Mesenchymal stem cell (in vitro differentiated cells and primary cell): ENCODE data around the gene LEFTY1.

Experiments used
- DNase-seq: peaks from one replicate; pipeline ENCODE4 v3.0.0-alpha.2; 2013
- H2AFZ ChIP-seq: one replicate; pipeline ENCODE4 v1.6.1; 2013; ENCODE audit warnings: low read depth, mild to moderate bottlenecking, control low read depth, inconsistent platforms, low read length, moderate library complexity
- H2AK5ac ChIP-seq: 2 replicates; pipeline ENCODE4 v1.6.1; 2013; ENCODE audit warnings: low read length, moderate library complexity, mild to moderate bottlenecking, inconsistent platforms; ENCODE audit not compliant: severe bottlenecking
- H2BK120ac ChIP-seq: one replicate; pipeline ENCODE4 v1.6.1; 2013; ENCODE audit warnings: low read depth, mild to moderate bottlenecking, inconsistent platforms, low read length, moderate library complexity
- H2BK12ac ChIP-seq, 2 experiments: one replicate each; pipeline ENCODE4 v1.6.1; 2013; ENCODE audit warnings: inconsistent platforms in 2 of 2, low read length in 2 of 2, mild to moderate bottlenecking in 2 of 2, moderate library complexity in 2 of 2, control low read depth in 1 of 2
- H2BK15ac ChIP-seq: one replicate; pipeline ENCODE4 v1.6.1; 2013; ENCODE audit warnings: mild to moderate bottlenecking, low read depth, inconsistent platforms; ENCODE audit not compliant: poor library complexity, severe bottlenecking
- H2BK5ac ChIP-seq: 2 replicates; pipeline ENCODE4 v1.6.1; 2013; ENCODE audit warnings: low read depth, mild to moderate bottlenecking, low read length, control low read depth, inconsistent platforms; ENCODE audit not compliant: poor library complexity, severe bottlenecking
- H3K14ac ChIP-seq, 2 experiments: one replicate each; pipeline ENCODE4 v1.6.1; 2013; ENCODE audit warnings: inconsistent platforms in 2 of 2, low read length in 2 of 2, control low read depth in 1 of 2, mild to moderate bottlenecking in 1 of 2, moderate library complexity in 1 of 2
- H3K18ac ChIP-seq, 2 experiments: one replicate each; pipeline ENCODE4 v1.6.1; 2013; ENCODE audit warnings: inconsistent platforms in 2 of 2, low read length in 2 of 2, control low read depth in 1 of 2, low read depth in 1 of 2, mild to moderate bottlenecking in 1 of 2
- H3K23ac ChIP-seq, 2 experiments: one replicate each; pipeline ENCODE4 v1.6.1; 2013; ENCODE audit warnings: inconsistent platforms in 2 of 2, low read length in 2 of 2, mild to moderate bottlenecking in 2 of 2, moderate library complexity in 2 of 2, control low read depth in 1 of 2
- H3K27ac ChIP-seq: 2 replicates; pipeline ENCODE4 v1.5.1; 2013; ENCODE audit warnings: mild to moderate bottlenecking, moderate library complexity, low read length, control low read depth, inconsistent platforms; ENCODE audit not compliant: poor library complexity, severe bottlenecking
- H3K27me3 ChIP-seq, 2 experiments: 2 replicates each; pipeline versions ENCODE4 v1.6.1 to v1.7.0; 2013; ENCODE audit warnings: low read length in 2 of 2, mild to moderate bottlenecking in 2 of 2, moderate library complexity in 2 of 2, control low read depth in 1 of 2, inconsistent platforms in 1 of 2; ENCODE audit not compliant: control insufficient read depth in 1 of 2, insufficient read depth in 1 of 2
- H3K36me3 ChIP-seq, 2 experiments: 2 replicates each; pipeline versions ENCODE4 v1.6.1 to v1.7.0; 2013; ENCODE audit warnings: low read length in 2 of 2, control low read depth in 1 of 2, inconsistent platforms in 1 of 2, low read depth in 1 of 2, mild to moderate bottlenecking in 1 of 2; ENCODE audit not compliant: insufficient read depth in 2 of 2, control insufficient read depth in 1 of 2
- H3K4ac ChIP-seq, 2 experiments: one replicate each; pipeline ENCODE4 v1.6.1; 2013; ENCODE audit warnings: inconsistent platforms in 2 of 2, low read length in 2 of 2, mild to moderate bottlenecking in 2 of 2, moderate library complexity in 2 of 2, control low read depth in 1 of 2, low read depth in 1 of 2
- H3K4me1 ChIP-seq: 2 replicates; pipeline ENCODE4 v1.6.1; 2013; ENCODE audit warnings: low read depth, low read length, control low read depth; ENCODE audit not compliant: control insufficient read depth, insufficient read depth
- H3K4me2 ChIP-seq: 2 replicates; pipeline ENCODE4 v1.6.1; 2013; ENCODE audit warnings: low read length, mild to moderate bottlenecking, inconsistent platforms; ENCODE audit not compliant: poor library complexity, severe bottlenecking
- H3K4me3 ChIP-seq, 2 experiments: 2 replicates each; pipeline versions ENCODE4 v1.5.1 to v1.7.0; 2013; ENCODE audit warnings: low read length in 2 of 2, mild to moderate bottlenecking in 2 of 2, control low read depth in 1 of 2, low read depth in 1 of 2; ENCODE audit not compliant: insufficient read depth in 1 of 2
- H3K79me1 ChIP-seq: replicated peaks from 2 replicates; pipeline ENCODE4 v1.6.1; 2013; ENCODE audit warnings: mild to moderate bottlenecking, control low read depth, low read length, inconsistent platforms; ENCODE audit not compliant: poor library complexity, severe bottlenecking
- H3K9ac ChIP-seq: 2 replicates; pipeline ENCODE4 v1.7.0; 2013; ENCODE audit warnings: mild to moderate bottlenecking, low read length, moderate library complexity
- H3K9me3 ChIP-seq: 2 replicates; pipeline ENCODE4 v1.7.0; 2013; ENCODE audit warnings: mild to moderate bottlenecking, low read length; ENCODE audit not compliant: control insufficient read depth
- H4K8ac ChIP-seq: one replicate; pipeline ENCODE4 v1.6.1; 2013; ENCODE audit warnings: inconsistent platforms, mild to moderate bottlenecking, low read length, moderate library complexity
- H4K91ac ChIP-seq: one replicate; pipeline ENCODE4 v1.6.1; 2013; ENCODE audit warnings: mild to moderate bottlenecking, low read length, inconsistent platforms
- WGBS: methylation state at CpG from one replicate; pipeline ENCODE4 v1.1.7; 2013; ENCODE audit warnings: mixed read lengths; 5-methylcytosine and 5-hydroxymethylcytosine counted together

The LEFTY1 gene

DNA sequence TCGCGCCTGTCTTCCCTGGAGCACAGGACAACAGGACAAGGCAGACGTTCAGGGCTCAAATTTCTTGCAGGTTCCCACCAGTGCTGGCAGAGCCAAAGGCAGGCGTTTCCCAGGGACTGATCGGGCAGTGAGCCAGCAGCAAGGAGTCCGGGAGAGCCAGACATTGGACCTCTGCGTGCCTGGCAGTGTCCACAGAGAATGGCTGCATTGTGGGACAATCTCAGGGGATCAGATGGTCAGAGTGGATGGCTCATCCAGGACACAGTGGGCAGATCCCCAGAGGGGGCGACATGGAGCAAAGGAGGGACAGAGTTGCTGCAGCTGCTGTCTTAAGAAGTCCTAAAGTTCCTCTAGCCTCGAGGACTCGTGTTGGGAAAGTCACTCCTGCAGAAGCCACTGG, 11.4 kb downstream of the LEFTY1 start:
- Histone ChIP-seq H2BK5ac (no peak overlapping the region), H3K9ac (peak overlapping the region; percentile 4), H2BK120ac (no peak overlapping the region), H4K8ac (no peak overlapping the region), H3K23ac (no peak overlapping the region), H3K79me1 (peaks cover 27% of the 10 kb centered on the region), H4K91ac (no peak overlapping the region), H3K14ac (no peak overlapping the region), H3K27me3 (no peaks in the 10 kb centered on the region), H3K36me3 (peaks cover 26 to 36% of the 10 kb centered on the region in 2 experiments), H3K27ac (no peak overlapping the region), H3K4ac (no peak overlapping the region), H3K18ac (no peak overlapping the region), H3K4me2 (no peak overlapping the region), H3K4me3 (no peak overlapping the region), H3K4me1 (peaks cover 20% of the 10 kb centered on the region), H2BK15ac (no peak overlapping the region), H2AFZ (no peak overlapping the region), H2AK5ac (no peak overlapping the region), H2BK12ac (no peak overlapping the region), H3K9me3 (no peaks in the 10 kb centered on the region)
- DNase-seq = peak; percentile 66
- WGBS = 74% methylated on average over 10 of the region's 10 CpGs

DNA sequence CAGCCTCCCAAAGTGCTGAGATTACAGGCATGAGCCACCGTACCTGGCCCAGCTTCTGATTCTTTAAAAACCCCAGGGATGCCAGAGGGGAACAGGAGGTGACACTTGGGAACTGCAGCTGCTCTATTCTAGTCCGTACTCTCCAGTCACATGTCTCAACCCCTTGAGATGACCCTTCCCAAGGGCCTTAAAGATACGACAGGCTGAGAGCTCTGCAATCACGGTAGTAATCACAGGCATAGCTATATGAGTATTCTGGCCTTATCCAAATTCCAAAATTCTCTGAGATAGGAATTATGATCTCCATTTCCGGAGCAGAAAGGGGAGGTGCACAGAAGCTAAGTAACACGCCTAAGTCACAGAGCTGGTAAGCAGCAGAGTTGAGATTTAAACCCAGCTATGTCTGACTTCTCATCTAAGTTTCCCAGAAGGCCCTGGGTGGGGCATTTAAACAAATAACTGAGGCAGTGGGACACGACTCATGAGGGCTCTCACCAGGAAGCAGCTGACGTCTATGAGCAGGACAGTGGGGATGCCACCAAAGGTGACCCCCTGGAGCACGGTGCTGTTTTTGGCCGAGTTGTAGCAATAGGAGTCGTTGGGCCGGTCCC, 11.9 kb downstream of the LEFTY1 start:
- DNase-seq = no peak
- Histone ChIP-seq H3K23ac (no peak overlapping the region), H3K27ac (no peak overlapping the region), H2BK12ac (no peak overlapping the region), H4K91ac (no peak overlapping the region), H2AK5ac (no peak overlapping the region), H2BK120ac (no peak overlapping the region), H3K79me1 (peaks cover 26% of the 10 kb centered on the region), H2AFZ (no peak overlapping the region), H3K9me3 (no peaks in the 10 kb centered on the region), H3K14ac (no peak overlapping the region), H2BK5ac (no peak overlapping the region), H3K36me3 (peaks cover 26 to 38% of the 10 kb centered on the region in 2 experiments), H3K27me3 (no peaks in the 10 kb centered on the region), H3K4me1 (peaks cover 20% of the 10 kb centered on the region), H3K4me2 (no peak overlapping the region), H2BK15ac (no peak overlapping the region), H3K4me3 (no peak overlapping the region), H3K4ac (no peak overlapping the region), H4K8ac (no peak overlapping the region), H3K9ac (no peak overlapping the region), H3K18ac (no peak overlapping the region)
- 93% methylated on average over 12 of the region's 12 CpGs for WGBS

DNA sequence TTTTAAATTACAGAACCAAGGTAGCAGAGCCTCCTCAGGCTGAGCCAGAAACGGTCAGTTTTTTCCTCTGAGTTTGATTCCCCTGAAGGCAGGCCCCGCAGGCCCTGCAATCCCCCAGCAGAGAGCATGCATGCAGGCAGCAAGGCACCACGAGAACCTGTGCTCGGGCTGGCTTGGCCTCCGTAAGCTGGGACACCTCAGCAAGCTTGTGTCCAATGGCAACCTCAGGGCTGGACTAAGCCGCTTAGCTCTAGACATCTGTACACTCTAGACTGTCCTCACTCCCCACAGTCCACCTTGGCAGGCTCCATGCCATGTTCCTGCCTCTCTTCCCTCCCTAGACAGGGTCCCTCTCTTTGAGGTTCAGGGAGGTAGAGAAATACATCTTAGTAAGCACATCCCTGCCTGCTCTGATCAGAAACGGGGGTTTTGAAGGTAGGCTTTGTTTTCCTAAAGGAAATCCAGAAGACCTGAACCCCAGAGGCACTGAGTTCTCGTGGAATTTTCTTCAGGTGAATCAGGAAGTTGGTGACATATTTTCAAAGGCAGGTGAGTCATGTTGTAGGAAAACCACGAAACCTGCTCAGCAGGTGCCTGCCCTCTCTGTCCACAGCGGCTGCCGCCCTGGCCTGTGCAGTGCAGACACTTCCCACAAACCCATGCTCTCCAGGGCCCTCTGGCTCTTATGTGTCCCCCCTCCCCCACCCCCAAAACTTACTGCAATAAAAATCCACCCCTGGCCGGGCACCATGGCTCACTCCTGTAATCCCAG, 13.7 kb downstream of the LEFTY1 start:
- no peaks in the 10 kb centered on the region for H3K9me3 ChIP-seq
- H3K4me2 ChIP-seq = no peak overlapping the region
- no peak overlapping the region for H3K9ac ChIP-seq
- no peak overlapping the region for H2BK5ac ChIP-seq
- H3K36me3 ChIP-seq = peaks cover 32 to 55% of the 10 kb centered on the region in 2 experiments
- H4K8ac ChIP-seq = no peak overlapping the region
- no peak overlapping the region for H2AK5ac ChIP-seq
- H4K91ac ChIP-seq = no peak overlapping the region
- no peak overlapping the region for H3K4me3 ChIP-seq
- no peak for DNase-seq
- no peak overlapping the region for H3K23ac ChIP-seq
- no peak overlapping the region for H3K14ac ChIP-seq
- no peak overlapping the region for H3K4ac ChIP-seq
- H3K27me3 ChIP-seq = no peaks in the 10 kb centered on the region
- peaks cover 21% of the 10 kb centered on the region for H3K79me1 ChIP-seq
- 90% methylated on average over 12 of the region's 12 CpGs for WGBS
- no peak overlapping the region for H3K18ac ChIP-seq
- H3K27ac ChIP-seq = no peak overlapping the region
- no peak overlapping the region for H2BK12ac ChIP-seq
- H3K4me1 ChIP-seq = peaks cover 16% of the 10 kb centered on the region
- no peak overlapping the region for H2BK15ac ChIP-seq
- H2AFZ ChIP-seq = no peak overlapping the region
- no peak overlapping the region for H2BK120ac ChIP-seq

DNA sequence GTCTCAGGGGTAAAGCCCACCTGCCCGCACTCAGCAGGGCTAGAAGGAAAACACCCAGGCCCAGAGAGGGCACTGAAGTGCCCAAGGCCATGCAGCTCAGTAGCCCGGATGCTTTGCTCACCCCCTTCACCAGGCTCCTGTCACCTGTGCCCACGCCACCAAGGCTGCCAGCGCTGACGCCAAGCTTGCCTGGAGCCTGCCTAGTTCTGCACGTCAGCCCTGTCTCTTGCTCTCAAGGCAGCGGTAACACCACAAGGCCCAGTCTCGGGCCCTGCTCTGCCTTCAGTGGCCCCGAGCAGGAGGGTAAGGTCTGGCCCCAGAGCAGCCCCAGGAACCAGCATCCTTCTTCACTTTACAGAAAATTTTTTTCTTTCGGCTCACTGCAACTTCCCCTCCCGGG, 14.5 kb downstream of the LEFTY1 start:
- no peak overlapping the region for H3K23ac ChIP-seq
- H2BK120ac ChIP-seq = no peak overlapping the region

More for the DNA sequence above, 14.5 kb downstream of the LEFTY1 start:
- Histone ChIP-seq H3K14ac (no peak overlapping the region), H3K27me3 (no peaks in the 10 kb centered on the region), H3K4me3 (no peak overlapping the region), H3K4me1 (peaks cover 15% of the 10 kb centered on the region), H4K91ac (no peak overlapping the region), H4K8ac (no peak overlapping the region), H3K9ac (no peak overlapping the region), H2BK12ac (no peak overlapping the region), H3K4ac (no peak overlapping the region), H2AK5ac (no peak overlapping the region), H3K9me3 (no peaks in the 10 kb centered on the region), H3K36me3 (peaks cover 36 to 60% of the 10 kb centered on the region in 2 experiments), H3K18ac (no peak overlapping the region), H3K4me2 (no peak overlapping the region), H3K27ac (no peak overlapping the region), H2BK5ac (no peak overlapping the region), H2AFZ (no peak overlapping the region), H3K79me1 (peaks cover 15% of the 10 kb centered on the region), H2BK15ac (no peak overlapping the region)
- WGBS = 98% methylated on average over 11 of the region's 11 CpGs
- no peak for DNase-seq
